Measurements from ENCODE around the gene NALCN.

NALCN gene

GRCh38 chr13:101049166-101049850 is 367.0 kb downstream of the NALCN start:
- no peak overlapping the region for H3K4me2 ChIP-seq (ENCODE audit: low read length)
- H3K4me1 ChIP-seq (ENCODE audit: control insufficient read depth, insufficient read depth, low read length) = no peaks in the 10 kb centered on the region
- no peak overlapping the region for H3K4me3 ChIP-seq (ENCODE audit: low read length)
- no peak overlapping the region for H3K9ac ChIP-seq (ENCODE audit: low read depth, low read length)
- no peaks in the 10 kb centered on the region for H3K36me3 ChIP-seq (ENCODE audit: insufficient read depth, low read length)
- H3K27me3 ChIP-seq (ENCODE audit: control insufficient read depth, insufficient read depth, low read length) = peaks cover 4% of the 10 kb centered on the region
- H3K9me3 ChIP-seq (replicated peaks; ENCODE audit: low read length) = no peaks in the 10 kb centered on the region

- Histone ChIP-seq H3K4me3 (ENCODE audit: low read length) (no peak overlapping the region), H3K4me2 (ENCODE audit: low read length) (no peak overlapping the region), H3K4me1 (ENCODE audit: control insufficient read depth, insufficient read depth, low read length) (no peaks in the 10 kb centered on the region), H3K36me3 (ENCODE audit: insufficient read depth, low read length) (no peaks in the 10 kb centered on the region), H3K9me3 (replicated peaks; ENCODE audit: low read length) (no peaks in the 10 kb centered on the region), H3K9ac (ENCODE audit: low read depth, low read length) (no peak overlapping the region), H3K27me3 (ENCODE audit: control insufficient read depth, insufficient read depth, low read length) (no peaks in the 10 kb centered on the region)
Measured at GRCh38 chr13:101036546-101036945, 379.8 kb downstream of the NALCN start.

GRCh38 chr13:101035119-101035620 is 381.1 kb downstream of the NALCN start:
- H3K27me3 ChIP-seq (ENCODE audit: control insufficient read depth, insufficient read depth, low read length) = no peaks in the 10 kb centered on the region
- H3K9ac ChIP-seq (ENCODE audit: low read depth, low read length) = no peak overlapping the region
- H3K4me1 ChIP-seq (ENCODE audit: control insufficient read depth, insufficient read depth, low read length) = no peaks in the 10 kb centered on the region
- H3K36me3 ChIP-seq (ENCODE audit: insufficient read depth, low read length) = no peaks in the 10 kb centered on the region
- no peak overlapping the region for H3K4me3 ChIP-seq (ENCODE audit: low read length)
- no peak overlapping the region for H3K4me2 ChIP-seq (ENCODE audit: low read length)
- H3K9me3 ChIP-seq (replicated peaks; ENCODE audit: low read length) = no peaks in the 10 kb centered on the region

GRCh38 chr13:101026736-101027398 is 389.4 kb downstream of the NALCN start:
- no peak overlapping the region for H3K9ac ChIP-seq (ENCODE audit: low read depth, low read length)
- no peak overlapping the region for H3K4me3 ChIP-seq (ENCODE audit: low read length)
- no peaks in the 10 kb centered on the region for H3K36me3 ChIP-seq (ENCODE audit: insufficient read depth, low read length)
- H3K9me3 ChIP-seq (replicated peaks; ENCODE audit: low read length) = no peaks in the 10 kb centered on the region
- no peak overlapping the region for H3K4me2 ChIP-seq (ENCODE audit: low read length)
- no peaks in the 10 kb centered on the region for H3K27me3 ChIP-seq (ENCODE audit: control insufficient read depth, insufficient read depth, low read length)
- no peaks in the 10 kb centered on the region for H3K4me1 ChIP-seq (ENCODE audit: control insufficient read depth, insufficient read depth, low read length)

- no peak overlapping the region for H3K4me2 ChIP-seq (ENCODE audit: low read length)
- H3K9ac ChIP-seq (ENCODE audit: low read depth, low read length) = no peak overlapping the region
- H3K27me3 ChIP-seq (ENCODE audit: control insufficient read depth, insufficient read depth, low read length) = no peaks in the 10 kb centered on the region
- no peaks in the 10 kb centered on the region for H3K9me3 ChIP-seq (replicated peaks; ENCODE audit: low read length)
- H3K4me1 ChIP-seq (ENCODE audit: control insufficient read depth, insufficient read depth, low read length) = no peaks in the 10 kb centered on the region
- H3K36me3 ChIP-seq (ENCODE audit: insufficient read depth, low read length) = no peaks in the 10 kb centered on the region
- H3K4me3 ChIP-seq (ENCODE audit: low read length) = no peak overlapping the region
Measured at GRCh38 chr13:101026328-101026727, 390.0 kb downstream of the NALCN start.

- no peaks in the 10 kb centered on the region for H3K9me3 ChIP-seq (replicated peaks; ENCODE audit: low read length)
- no peak overlapping the region for H3K4me2 ChIP-seq (ENCODE audit: low read length)
- no peak overlapping the region for H3K9ac ChIP-seq (ENCODE audit: low read depth, low read length)
- H3K4me3 ChIP-seq (ENCODE audit: low read length) = no peak overlapping the region
- no peaks in the 10 kb centered on the region for H3K4me1 ChIP-seq (ENCODE audit: control insufficient read depth, insufficient read depth, low read length)
- no peaks in the 10 kb centered on the region for H3K27me3 ChIP-seq (ENCODE audit: control insufficient read depth, insufficient read depth, low read length)
- H3K36me3 ChIP-seq (ENCODE audit: insufficient read depth, low read length) = no peaks in the 10 kb centered on the region
Measured at GRCh38 chr13:101025925-101026324, 390.4 kb downstream of the NALCN start.

- H3K4me1 ChIP-seq (ENCODE audit: control insufficient read depth, insufficient read depth, low read length) = no peaks in the 10 kb centered on the region
- H3K4me2 ChIP-seq (ENCODE audit: low read length) = no peak overlapping the region
- H3K4me3 ChIP-seq (ENCODE audit: low read length) = no peak overlapping the region
- no peaks in the 10 kb centered on the region for H3K9me3 ChIP-seq (replicated peaks; ENCODE audit: low read length)
- H3K36me3 ChIP-seq (ENCODE audit: insufficient read depth, low read length) = no peaks in the 10 kb centered on the region
- no peaks in the 10 kb centered on the region for H3K27me3 ChIP-seq (ENCODE audit: control insufficient read depth, insufficient read depth, low read length)
- no peak overlapping the region for H3K9ac ChIP-seq (ENCODE audit: low read depth, low read length)
Measured at GRCh38 chr13:101025519-101025918, 390.8 kb downstream of the NALCN start.

- Histone ChIP-seq H3K9me3 (replicated peaks; ENCODE audit: low read length) (no peaks in the 10 kb centered on the region), H3K9ac (ENCODE audit: low read depth, low read length) (no peak overlapping the region), H3K27me3 (ENCODE audit: control insufficient read depth, insufficient read depth, low read length) (peaks cover under 1% of the 10 kb centered on the region), H3K4me1 (ENCODE audit: control insufficient read depth, insufficient read depth, low read length) (peaks cover 4% of the 10 kb centered on the region), H3K4me2 (ENCODE audit: low read length) (no peak overlapping the region), H3K4me3 (ENCODE audit: low read length) (no peak overlapping the region), H3K36me3 (ENCODE audit: insufficient read depth, low read length) (no peaks in the 10 kb centered on the region)
Measured at GRCh38 chr13:101019126-101019525, 397.2 kb downstream of the NALCN start.

GRCh38 chr13:101018720-101019119 is 397.6 kb downstream of the NALCN start:
- H3K27me3 ChIP-seq (ENCODE audit: control insufficient read depth, insufficient read depth, low read length) = peaks cover 3% of the 10 kb centered on the region
- no peak overlapping the region for H3K4me3 ChIP-seq (ENCODE audit: low read length)
- no peak overlapping the region for H3K4me2 ChIP-seq (ENCODE audit: low read length)
- no peak overlapping the region for H3K9ac ChIP-seq (ENCODE audit: low read depth, low read length)
- H3K9me3 ChIP-seq (replicated peaks; ENCODE audit: low read length) = no peaks in the 10 kb centered on the region
- no peaks in the 10 kb centered on the region for H3K36me3 ChIP-seq (ENCODE audit: insufficient read depth, low read length)
- peaks cover 4% of the 10 kb centered on the region for H3K4me1 ChIP-seq (ENCODE audit: control insufficient read depth, insufficient read depth, low read length)

- Histone ChIP-seq H3K9me3 (replicated peaks; ENCODE audit: low read length) (no peaks in the 10 kb centered on the region), H3K27me3 (ENCODE audit: control insufficient read depth, insufficient read depth, low read length) (peaks cover 3% of the 10 kb centered on the region), H3K9ac (ENCODE audit: low read depth, low read length) (no peak overlapping the region), H3K4me3 (ENCODE audit: low read length) (no peak overlapping the region), H3K4me1 (ENCODE audit: control insufficient read depth, insufficient read depth, low read length) (peaks cover 4% of the 10 kb centered on the region), H3K4me2 (ENCODE audit: low read length) (no peak overlapping the region), H3K36me3 (ENCODE audit: insufficient read depth, low read length) (no peaks in the 10 kb centered on the region)
Measured at GRCh38 chr13:101017123-101017872, 399.0 kb downstream of the NALCN start.

- Histone ChIP-seq H3K27me3 (ENCODE audit: control insufficient read depth, insufficient read depth, low read length) (peaks cover 3% of the 10 kb centered on the region), H3K4me2 (ENCODE audit: low read length) (no peak overlapping the region), H3K9me3 (replicated peaks; ENCODE audit: low read length) (no peaks in the 10 kb centered on the region), H3K36me3 (ENCODE audit: insufficient read depth, low read length) (no peaks in the 10 kb centered on the region), H3K9ac (ENCODE audit: low read depth, low read length) (no peak overlapping the region), H3K4me3 (ENCODE audit: low read length) (no peak overlapping the region), H3K4me1 (ENCODE audit: control insufficient read depth, insufficient read depth, low read length) (peaks cover 4% of the 10 kb centered on the region)
Measured at GRCh38 chr13:101016475-101016874, 399.8 kb downstream of the NALCN start.
